ENCODE measurements around the gene GPHN. TPM values are rescaled to one million over a fixed set of nuclear protein-coding genes. Genes with fewer than 3 reads are reported as not detected.

Gene GPHN
- total and polyA plus RNA-seq, 10 of the 15 experiments (the other 5 are each of a cell fraction or from before 2014, with no cell fraction given): 22.3 to 48.8 (median 33.1) TPM

DNA sequence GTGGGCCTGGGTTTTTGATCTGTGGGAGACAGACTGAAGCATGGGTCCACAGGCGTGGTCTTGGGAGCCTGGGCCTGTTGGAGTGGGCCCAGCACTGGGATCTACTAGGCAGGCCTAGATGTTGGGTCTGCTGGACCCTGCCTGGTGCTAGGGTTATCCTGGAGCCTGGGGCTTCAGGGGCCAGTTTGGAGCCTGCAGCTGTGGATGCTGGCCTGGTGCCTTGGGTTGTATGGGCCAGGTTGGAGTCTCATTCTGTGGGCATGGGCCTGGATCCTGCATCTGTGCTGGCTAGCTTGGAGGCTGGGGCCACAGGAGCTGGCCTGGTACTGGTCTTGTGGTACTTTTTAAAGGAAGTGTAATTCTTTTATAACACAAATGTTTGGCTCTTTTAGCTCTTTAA, 68.0 kb downstream of the GPHN start:
- intact Hi-C loops (cut with micrococcal nuclease; ENCODE audit: unreplicated experiment) (no loop called here), in situ Hi-C loops (cut with MboI) (no loop called here)
- H3K9me3 ChIP-seq (replicated peaks; ENCODE audit: control insufficient read depth, insufficient read depth, low read length): peaks cover 32% of the 10 kb centered on the region
- peaks cover 14% of the 10 kb centered on the region for H3K79me2 ChIP-seq (ENCODE audit: control insufficient read depth, insufficient read depth, low read length)
- no peak for TF ChIP-seq RFX5 (IDR thresholded peaks at IDR 0.05; ENCODE audit: low read depth, low read length)
- no peak for TF ChIP-seq RBBP5 (conservative IDR thresholded peaks at IDR 0.05)
- TF ChIP-seq ZNF217 (IDR thresholded peaks at IDR 0.05): no peak
- TF ChIP-seq, protein P1, sequence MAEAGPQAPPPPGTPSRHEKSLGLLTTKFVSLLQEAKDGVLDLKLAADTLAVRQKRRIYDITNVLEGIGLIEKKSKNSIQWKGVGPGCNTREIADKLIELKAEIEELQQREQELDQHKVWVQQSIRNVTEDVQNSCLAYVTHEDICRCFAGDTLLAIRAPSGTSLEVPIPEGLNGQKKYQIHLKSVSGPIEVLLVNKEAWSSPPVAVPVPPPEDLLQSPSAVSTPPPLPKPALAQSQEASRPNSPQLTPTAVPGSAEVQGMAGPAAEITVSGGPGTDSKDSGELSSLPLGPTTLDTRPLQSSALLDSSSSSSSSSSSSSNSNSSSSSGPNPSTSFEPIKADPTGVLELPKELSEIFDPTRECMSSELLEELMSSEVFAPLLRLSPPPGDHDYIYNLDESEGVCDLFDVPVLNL (IDR thresholded peaks at IDR 0.05; ENCODE audit: low read depth, low read length): no peak
- TF ChIP-seq CREM (IDR thresholded peaks at IDR 0.05; ENCODE audit: low read depth): no peak
- no peak for TF ChIP-seq SUPT20H (IDR thresholded peaks at IDR 0.05; ENCODE audit: borderline replicate concordance, control insufficient read depth, low read depth, low read length)
- TF ChIP-seq BHLHE40 (IDR thresholded peaks at IDR 0.05; ENCODE audit: borderline replicate concordance in 1 of 2, low read depth in 2 of 2, low read length in 1 of 2): no peak
- TF ChIP-seq WRNIP1 (IDR thresholded peaks at IDR 0.05; ENCODE audit: borderline replicate concordance, low read depth, low read length): no peak
- TF ChIP-seq CHD2 (IDR thresholded peaks at IDR 0.05; ENCODE audit: borderline replicate concordance, low read depth, low read length): no peak
- TF ChIP-seq KDM1A (IDR thresholded peaks at IDR 0.05; ENCODE audit: borderline replicate concordance): no peak
- no peak for TF ChIP-seq SUZ12 (IDR thresholded peaks at IDR 0.05; ENCODE audit: unreplicated experiment)
- TF ChIP-seq RCOR1 (conservative IDR thresholded peaks at IDR 0.05; ENCODE audit: low read depth, low read length): no peak
- no peak for TF ChIP-seq SIN3A (IDR thresholded peaks at IDR 0.05; ENCODE audit: low read depth, low read length)
- TF ChIP-seq ZNF622 (IDR thresholded peaks at IDR 0.05): no peak
- TF ChIP-seq, protein P2, sequence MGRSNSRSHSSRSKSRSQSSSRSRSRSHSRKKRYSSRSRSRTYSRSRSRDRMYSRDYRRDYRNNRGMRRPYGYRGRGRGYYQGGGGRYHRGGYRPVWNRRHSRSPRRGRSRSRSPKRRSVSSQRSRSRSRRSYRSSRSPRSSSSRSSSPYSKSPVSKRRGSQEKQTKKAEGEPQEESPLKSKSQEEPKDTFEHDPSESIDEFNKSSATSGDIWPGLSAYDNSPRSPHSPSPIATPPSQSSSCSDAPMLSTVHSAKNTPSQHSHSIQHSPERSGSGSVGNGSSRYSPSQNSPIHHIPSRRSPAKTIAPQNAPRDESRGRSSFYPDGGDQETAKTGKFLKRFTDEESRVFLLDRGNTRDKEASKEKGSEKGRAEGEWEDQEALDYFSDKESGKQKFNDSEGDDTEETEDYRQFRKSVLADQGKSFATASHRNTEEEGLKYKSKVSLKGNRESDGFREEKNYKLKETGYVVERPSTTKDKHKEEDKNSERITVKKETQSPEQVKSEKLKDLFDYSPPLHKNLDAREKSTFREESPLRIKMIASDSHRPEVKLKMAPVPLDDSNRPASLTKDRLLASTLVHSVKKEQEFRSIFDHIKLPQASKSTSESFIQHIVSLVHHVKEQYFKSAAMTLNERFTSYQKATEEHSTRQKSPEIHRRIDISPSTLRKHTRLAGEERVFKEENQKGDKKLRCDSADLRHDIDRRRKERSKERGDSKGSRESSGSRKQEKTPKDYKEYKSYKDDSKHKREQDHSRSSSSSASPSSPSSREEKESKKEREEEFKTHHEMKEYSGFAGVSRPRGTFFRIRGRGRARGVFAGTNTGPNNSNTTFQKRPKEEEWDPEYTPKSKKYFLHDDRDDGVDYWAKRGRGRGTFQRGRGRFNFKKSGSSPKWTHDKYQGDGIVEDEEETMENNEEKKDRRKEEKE (IDR thresholded peaks at IDR 0.05): no peak
- TF ChIP-seq STAT1 (conservative IDR thresholded peaks at IDR 0.05): no peak
- TF ChIP-seq, protein P3, sequence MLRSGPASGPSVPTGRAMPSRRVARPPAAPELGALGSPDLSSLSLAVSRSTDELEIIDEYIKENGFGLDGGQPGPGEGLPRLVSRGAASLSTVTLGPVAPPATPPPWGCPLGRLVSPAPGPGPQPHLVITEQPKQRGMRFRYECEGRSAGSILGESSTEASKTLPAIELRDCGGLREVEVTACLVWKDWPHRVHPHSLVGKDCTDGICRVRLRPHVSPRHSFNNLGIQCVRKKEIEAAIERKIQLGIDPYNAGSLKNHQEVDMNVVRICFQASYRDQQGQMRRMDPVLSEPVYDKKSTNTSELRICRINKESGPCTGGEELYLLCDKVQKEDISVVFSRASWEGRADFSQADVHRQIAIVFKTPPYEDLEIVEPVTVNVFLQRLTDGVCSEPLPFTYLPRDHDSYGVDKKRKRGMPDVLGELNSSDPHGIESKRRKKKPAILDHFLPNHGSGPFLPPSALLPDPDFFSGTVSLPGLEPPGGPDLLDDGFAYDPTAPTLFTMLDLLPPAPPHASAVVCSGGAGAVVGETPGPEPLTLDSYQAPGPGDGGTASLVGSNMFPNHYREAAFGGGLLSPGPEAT (IDR thresholded peaks at IDR 0.05; ENCODE audit: low read depth): no peak
- no peak for TF ChIP-seq IKZF1 (conservative IDR thresholded peaks at IDR 0.05)
- no peak for TF ChIP-seq HDAC2 (IDR thresholded peaks at IDR 0.05)
- no peak for TF ChIP-seq BMI1 (IDR thresholded peaks at IDR 0.05; ENCODE audit: borderline replicate concordance)
- ChIA-PET SMC1A (ENCODE audit: uncharacterized antibody, unreplicated experiment) (no interaction called here), RAD21 (ENCODE audit: unreplicated experiment) (no interaction called here), CTCF (no interaction called here), POLR2A (no interaction called here)
- H2AFZ ChIP-seq (ENCODE audit: control insufficient read depth, low read depth, low read length): no peak overlapping the region
- ATAC-seq (no peak), FAIRE-seq (no peak), DNase-seq (ENCODE audit: low read depth, low spot score) (no peak)
- H3K27me3 ChIP-seq (replicated peaks in 1 of 2; ENCODE audit: control insufficient read depth in 2 of 2, insufficient read depth in 2 of 2, low read length in 1 of 2): no peaks in the 10 kb centered on the region
- no peaks in the 10 kb centered on the region for H4K20me1 ChIP-seq (ENCODE audit: control insufficient read depth, insufficient read depth)
- H3K27ac ChIP-seq (ENCODE audit: control insufficient read depth, insufficient read depth): no peak overlapping the region
- 0% methylated on average over 1 of the region's 1 CpG for WGBS (ENCODE audit: insufficient coverage, insufficient replicate concordance, low lambda C conversion rate, missing lambda C conversion rate)
- H3K4me2 ChIP-seq (ENCODE audit: control insufficient read depth, insufficient read depth): no peak overlapping the region
- H3K4me3 ChIP-seq: no peak overlapping the region
- H3K4me1 ChIP-seq (ENCODE audit: control insufficient read depth, insufficient read depth, low read length): no peaks in the 10 kb centered on the region
- no peaks in the 10 kb centered on the region for H3K36me3 ChIP-seq (ENCODE audit: control insufficient read depth in 2 of 2, insufficient read depth in 2 of 2, low read length in 1 of 2)
- H3K9ac ChIP-seq (ENCODE audit: control insufficient read depth, insufficient read depth, low read length): no peak overlapping the region
- BruUV-seq (replicated peaks): no TSS peak
